NCI-H2029 treated with DMSO at 0.1 percent for 48 hours (cell line): ENCODE measurements around the gene FNDC3B.

Experiments used
- DNase-seq: peaks from one replicate; lab custom pipeline; 2025; lab: John Stamatoyannopoulos, UW

Gene FNDC3B

DNA sequence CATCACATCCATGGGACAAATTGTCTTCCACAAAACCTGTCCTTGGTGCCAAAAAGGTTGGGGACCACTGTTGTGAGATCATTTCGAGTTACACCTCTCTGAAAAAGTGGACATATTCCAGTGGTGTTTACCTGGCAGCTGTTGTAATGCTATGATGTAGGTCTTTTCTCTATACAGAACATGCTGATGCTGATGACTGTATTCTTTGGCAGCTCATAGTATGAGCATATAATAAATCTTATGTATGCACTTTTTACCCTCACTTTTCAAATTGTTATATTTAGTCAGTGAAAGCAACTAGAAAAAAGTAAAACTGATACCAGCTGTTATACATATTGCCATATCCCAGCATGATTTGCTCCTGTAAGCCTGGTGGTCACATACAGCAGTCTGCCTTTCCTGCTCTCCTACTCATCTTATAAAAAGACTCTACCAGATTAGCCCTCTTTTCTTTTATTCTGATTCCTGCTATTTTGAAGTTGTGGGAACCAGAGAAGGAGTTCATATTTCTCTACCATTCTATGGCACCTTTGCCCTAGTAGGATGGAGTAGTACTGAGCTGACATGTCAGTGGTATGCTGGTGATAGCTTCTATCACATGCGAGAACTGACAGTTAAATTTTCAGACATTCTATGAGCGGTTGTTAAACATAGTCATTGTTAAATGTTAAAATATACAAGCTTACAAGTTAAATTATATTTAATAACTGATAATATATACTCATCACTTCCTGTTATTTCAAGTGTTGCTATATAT lies 128.7 kb downstream of the FNDC3B start:
- no peak for DNase-seq

GRCh38 chr3:172170073-172170709 lies 130.8 kb downstream of the FNDC3B start:
- DNase-seq, result no peak

DNA sequence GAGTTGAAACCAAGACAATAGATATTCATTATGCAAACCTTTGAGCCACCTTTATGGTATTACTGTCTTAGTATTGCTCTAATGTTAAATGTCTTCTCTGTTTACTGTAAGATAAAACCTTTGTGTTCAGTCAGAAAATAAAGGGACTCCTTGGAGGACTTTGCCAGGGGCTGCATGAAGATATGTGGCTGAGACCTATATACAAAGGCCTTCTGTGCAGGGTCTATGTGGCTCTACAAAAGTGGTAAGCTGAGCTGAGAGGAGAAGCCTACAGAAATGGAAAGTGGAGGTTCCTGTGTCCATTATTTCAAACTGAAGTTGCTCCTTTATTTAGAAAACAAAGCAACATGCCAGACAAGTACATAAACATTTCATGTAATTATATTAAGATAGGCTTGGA lies 131.5 kb downstream of the FNDC3B start:
- DNase-seq, result no peak

DNA sequence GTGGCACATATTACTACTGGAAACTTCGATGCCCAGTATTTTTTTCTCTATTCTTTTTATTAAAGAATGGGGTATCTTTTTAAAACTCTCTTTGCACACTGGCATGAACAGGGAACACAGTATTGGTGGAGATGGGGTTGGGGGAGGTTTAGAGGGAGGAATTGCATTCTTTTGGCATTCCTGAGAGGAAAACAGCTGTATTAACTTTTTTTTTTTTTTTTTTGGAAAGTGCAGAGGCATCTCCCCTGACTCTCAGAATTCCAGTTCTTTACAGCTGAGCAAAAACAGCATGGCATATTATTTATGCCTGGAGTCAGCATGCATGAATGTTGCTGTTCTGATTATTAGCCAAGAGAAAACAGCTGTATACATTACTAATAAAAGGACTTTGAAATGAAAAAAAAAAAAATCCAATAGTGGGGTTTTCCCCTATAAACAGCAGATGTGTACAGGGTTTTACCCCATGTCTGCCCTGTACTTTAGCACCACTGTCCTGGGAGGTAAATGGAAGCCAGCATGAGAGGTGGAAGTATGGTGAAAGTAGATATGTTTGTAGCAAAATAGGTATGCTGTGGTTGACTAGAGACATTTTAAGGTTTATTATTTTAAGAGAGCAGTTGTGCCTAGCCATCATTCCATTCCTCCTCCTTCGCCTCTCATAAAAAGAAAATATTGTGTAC lies 132.2 kb downstream of the FNDC3B start:
- DNase-seq, result no peak

GRCh38 chr3:172173316-172174254 lies 134.2 kb downstream of the FNDC3B start:
- DNase-seq, result no peak

GRCh38 chr3:172174513-172175253 lies 135.3 kb downstream of the FNDC3B start:
- no peak for DNase-seq

GRCh38 chr3:172175254-172175599 lies 135.8 kb downstream of the FNDC3B start:
- DNase-seq, result no peak

DNA sequence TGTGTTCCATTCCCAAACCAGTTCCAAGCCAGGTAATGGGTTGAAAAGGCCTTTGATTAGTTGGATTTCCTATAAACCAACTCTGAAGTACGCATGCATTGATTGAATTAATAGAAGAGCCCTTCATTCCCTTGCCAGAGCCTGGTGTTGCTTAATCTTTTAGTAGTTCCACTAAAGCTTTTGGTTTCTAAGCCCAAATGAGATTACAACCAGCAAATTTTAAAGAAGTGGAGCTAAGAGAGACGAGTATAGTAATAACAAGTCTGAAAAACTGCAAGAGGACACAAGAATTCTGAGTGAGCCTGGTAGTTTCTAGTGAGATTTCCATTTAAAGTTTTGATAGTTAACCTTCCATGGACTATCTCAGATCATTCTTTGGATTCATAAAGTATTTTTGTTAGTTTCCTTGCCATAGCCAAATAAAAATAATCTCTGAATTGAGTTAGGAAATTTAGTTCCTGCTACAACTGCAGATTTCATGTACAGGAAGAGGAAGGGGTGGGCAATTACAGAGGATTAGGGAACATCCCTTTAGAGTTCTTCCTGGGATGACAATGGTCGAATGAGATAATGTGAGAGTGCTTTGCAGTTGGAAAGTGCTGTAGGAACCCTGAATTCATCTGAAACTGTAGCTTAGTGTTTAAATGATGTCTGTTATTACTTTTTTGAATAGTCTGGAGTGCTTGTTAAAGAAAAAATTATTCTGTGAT lies 136.8 kb downstream of the FNDC3B start:
- no peak for DNase-seq

DNA sequence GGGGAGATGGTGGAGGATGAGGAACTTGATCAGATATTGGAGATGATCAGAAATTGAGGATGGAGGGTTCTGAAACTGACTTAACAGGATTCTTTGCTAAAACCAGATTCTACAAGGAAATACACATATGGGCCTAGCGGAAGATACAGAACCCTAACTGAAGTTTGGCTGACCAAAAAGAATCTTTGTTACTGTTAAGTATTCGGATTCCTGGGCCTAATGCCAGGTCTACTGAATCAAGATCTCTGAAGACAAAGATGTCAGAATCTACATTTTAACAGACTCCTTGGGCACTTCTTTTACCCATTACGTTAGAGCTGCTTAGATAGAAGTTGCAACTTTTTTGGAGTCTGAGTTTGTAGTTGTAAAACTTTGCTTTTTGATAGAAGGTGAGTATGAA lies 137.7 kb downstream of the FNDC3B start:
- no peak for DNase-seq

DNA sequence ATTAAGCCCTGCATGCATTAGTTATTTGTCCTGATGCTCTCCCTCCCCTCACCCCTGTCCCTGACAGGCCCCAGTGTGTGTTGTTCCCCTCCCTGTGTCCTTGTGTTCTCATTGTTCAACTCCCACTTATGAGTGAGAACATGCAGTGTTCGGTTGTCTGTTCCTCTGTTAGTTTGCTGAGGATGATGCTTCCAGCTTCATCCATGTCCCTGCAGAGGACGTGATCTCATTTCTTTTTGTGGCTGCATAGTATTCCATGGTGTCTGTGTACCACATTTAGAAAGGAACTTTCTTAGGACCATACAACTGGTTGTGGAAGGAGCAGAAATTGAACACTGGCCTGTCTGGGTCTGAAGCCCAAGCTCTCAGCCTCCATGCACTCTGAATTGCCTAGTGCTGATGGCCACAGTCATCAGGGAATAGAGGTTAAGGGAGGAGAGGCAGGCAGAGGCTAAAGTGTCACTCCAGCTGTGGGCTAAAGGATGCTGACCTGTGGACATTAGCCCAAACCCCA lies 138.5 kb downstream of the FNDC3B start:
- no peak for DNase-seq

- DNase-seq, result no peak
These were observed 140.5 kb downstream of the FNDC3B start for GRCh38 chr3:172179680-172180399.

DNA sequence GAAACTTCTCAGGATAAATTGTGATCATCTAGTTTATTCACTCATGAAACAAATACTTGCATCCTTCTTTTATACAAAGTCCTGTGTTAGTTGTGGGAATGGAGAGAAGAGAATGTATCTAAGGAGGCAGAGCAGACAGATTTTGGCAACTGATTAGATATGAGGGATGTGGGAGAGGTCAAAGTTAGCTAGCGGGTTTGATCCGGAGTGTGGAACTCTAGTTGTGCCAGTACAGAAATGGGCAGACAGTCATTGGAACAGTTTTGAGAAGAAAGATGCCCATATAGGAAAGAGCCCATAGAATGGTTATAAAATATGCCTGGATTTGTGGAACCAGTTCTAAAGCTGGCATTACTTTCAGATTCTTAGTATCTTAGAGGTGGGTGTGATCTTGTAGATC lies 141.1 kb downstream of the FNDC3B start:
- no peak for DNase-seq

- no peak for DNase-seq
These were observed 142.7 kb downstream of the FNDC3B start for GRCh38 chr3:172181932-172182586.

DNA sequence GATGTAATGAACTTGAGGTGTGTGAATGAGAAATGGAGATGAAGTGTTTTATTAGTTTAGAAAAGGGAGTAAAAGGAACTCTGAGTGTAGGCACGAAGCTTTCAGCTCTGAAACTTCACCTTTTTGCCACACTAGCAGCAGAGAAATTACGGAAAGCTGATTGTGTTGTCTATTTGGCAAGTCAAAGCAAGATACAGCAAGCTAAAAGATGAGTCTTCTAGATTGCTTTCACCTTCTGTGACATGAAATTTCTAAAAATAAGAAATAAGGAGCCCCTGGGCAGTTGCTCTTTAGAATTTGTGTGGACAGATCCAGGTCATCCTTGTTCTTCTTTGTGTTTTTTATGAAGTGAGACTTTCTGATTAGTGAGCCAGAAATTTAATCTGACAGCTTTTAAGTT lies 143.4 kb downstream of the FNDC3B start:
- DNase-seq, result no peak

DNA sequence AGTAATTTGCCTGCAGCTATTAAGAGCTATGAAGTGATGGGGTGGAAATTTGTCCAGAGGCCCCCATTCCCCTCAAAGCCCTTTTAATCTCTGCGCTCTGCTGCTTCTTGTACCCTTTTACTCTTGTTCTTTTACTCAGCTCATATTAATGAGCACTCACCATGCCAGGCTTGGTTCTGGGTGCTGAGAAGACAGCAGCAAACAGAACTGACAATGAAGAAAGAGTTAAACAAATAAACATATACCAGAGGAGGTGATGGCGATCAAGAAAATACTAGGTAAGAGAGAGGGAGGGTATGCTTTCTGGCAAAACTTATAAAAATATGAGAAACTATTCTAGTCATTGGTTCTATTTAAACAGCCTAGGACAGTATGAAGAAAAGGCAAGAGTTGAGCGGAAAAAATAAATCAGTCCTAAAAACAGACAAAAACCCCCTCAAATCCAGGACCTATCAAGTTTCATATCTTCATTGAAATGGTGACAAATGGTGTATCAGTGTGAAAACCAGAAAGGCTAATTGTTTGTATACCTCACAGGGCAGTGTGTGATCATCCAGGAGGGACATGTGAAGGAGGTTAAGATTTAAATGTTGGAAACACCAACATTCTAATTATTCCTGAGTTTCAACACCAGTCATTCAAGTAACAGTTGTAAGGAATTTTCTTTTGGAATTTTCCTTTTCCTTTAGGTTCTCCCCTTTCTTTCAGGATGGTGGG lies 144.9 kb downstream of the FNDC3B start:
- DNase-seq, result no peak

DNA sequence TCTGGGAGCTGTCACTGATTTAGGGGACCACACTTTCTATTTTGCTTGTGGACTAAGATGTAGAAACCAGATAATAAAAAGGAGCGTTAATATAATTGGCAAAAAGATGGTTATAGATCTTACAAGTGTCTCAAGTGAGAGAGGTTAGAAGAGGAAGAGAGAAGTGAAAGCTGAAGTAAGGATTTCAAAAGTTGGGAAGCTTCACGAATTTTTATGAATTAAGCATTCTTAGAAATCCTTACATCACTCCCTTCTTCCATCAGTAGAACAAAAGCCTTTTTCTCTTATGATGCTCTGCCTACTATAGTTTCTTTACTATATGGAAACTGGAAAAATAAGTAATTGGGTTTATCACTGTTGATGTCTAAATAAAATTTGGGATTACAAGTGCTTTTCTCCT lies 146.5 kb downstream of the FNDC3B start:
- no peak for DNase-seq

DNA sequence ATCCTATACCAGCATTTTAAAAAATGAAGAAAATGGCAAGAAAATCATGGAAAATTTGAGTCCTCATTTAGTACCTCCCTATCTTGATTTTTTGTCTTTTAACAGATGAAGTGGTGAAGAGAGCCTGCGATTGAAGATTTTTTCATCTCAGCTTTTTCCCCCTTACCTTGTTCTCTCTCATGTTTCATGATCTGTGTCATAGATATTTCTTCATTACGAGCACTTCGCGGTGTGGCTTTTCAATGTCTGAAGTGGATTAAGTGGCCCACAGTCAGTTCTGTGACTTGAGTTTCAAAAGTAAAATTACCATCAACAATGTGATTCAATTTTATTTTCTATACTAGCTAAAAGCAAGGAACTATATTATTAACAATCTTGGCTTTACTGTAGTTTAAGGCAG lies 147.2 kb downstream of the FNDC3B start:
- DNase-seq, result no peak

GRCh38 chr3:172187511-172187910 lies 148.1 kb downstream of the FNDC3B start:
- no peak for DNase-seq

DNA sequence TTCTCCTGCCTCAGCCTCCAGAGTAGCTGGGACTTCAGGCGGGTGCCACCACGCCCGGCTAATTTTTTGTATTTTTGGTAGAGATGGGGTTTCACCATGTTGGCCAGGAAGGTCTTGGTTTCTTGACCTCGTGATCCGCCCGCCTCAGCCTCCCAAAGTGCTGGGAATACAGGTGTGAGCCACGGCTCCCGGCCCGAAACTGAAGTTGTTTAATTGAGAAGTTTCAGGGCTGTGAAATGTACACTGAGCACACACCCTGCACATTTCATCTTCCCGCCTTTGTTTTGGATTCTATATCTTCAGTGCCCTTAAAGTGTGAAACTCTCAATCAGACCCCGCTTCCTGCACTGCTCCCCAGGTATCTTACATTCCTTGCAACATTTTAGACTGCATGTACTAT lies 149.1 kb downstream of the FNDC3B start:
- no peak for DNase-seq
